Measurements from ENCODE around the gene ARHGAP21. TPM values are rescaled to one million over a fixed set of nuclear protein-coding genes. Genes with fewer than 3 reads are reported as not detected.

ARHGAP21 gene
- total RNA-seq, 1 donor from 2014 or later = 100 TPM

DNA sequence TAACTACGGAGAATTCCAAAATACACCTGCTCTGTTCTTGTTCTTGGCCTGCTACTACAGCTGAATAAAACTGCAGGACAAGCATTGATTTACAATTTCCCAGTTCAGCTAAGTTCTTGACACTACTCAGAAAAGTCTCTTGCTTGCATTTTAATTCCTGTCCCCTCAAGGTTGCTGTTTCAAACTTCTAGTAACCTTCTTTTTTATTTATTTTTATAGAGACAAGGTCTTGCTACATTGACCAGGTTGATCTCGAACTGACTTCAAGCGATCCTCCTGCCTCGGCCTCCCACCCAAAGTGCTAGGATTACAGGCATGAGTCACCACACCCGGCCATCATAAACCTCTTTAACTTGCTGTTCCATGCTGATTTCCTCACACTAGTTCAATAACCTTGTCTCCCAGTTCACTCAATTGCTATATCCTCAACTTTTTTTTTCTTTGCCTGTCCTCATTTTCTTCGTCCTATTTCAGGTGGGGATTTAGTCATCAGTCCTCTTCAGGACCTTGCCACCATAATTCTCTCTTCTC is 79.9 kb downstream of the ARHGAP21 start:
- Mint-ChIP-seq H3K36me3 (ENCODE audit: low read depth, unreplicated experiment) (no peaks in the 10 kb centered on the region), H3K27ac (ENCODE audit: unreplicated experiment) (no peak overlapping the region), H3K4me3 (ENCODE audit: unreplicated experiment) (no peak overlapping the region), H3K9me3 (ENCODE audit: unreplicated experiment) (no peaks in the 10 kb centered on the region), H3K4me1 (ENCODE audit: unreplicated experiment) (no peaks in the 10 kb centered on the region), H3K27me3 (ENCODE audit: unreplicated experiment) (no peaks in the 10 kb centered on the region)
- DNase-seq (ENCODE audit: low spot score) = no peak
- TF ChIP-seq, protein P1, sequence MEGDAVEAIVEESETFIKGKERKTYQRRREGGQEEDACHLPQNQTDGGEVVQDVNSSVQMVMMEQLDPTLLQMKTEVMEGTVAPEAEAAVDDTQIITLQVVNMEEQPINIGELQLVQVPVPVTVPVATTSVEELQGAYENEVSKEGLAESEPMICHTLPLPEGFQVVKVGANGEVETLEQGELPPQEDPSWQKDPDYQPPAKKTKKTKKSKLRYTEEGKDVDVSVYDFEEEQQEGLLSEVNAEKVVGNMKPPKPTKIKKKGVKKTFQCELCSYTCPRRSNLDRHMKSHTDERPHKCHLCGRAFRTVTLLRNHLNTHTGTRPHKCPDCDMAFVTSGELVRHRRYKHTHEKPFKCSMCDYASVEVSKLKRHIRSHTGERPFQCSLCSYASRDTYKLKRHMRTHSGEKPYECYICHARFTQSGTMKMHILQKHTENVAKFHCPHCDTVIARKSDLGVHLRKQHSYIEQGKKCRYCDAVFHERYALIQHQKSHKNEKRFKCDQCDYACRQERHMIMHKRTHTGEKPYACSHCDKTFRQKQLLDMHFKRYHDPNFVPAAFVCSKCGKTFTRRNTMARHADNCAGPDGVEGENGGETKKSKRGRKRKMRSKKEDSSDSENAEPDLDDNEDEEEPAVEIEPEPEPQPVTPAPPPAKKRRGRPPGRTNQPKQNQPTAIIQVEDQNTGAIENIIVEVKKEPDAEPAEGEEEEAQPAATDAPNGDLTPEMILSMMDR (IDR thresholded peaks at IDR 0.05; ENCODE audit: unreplicated experiment) = no peak

DNA sequence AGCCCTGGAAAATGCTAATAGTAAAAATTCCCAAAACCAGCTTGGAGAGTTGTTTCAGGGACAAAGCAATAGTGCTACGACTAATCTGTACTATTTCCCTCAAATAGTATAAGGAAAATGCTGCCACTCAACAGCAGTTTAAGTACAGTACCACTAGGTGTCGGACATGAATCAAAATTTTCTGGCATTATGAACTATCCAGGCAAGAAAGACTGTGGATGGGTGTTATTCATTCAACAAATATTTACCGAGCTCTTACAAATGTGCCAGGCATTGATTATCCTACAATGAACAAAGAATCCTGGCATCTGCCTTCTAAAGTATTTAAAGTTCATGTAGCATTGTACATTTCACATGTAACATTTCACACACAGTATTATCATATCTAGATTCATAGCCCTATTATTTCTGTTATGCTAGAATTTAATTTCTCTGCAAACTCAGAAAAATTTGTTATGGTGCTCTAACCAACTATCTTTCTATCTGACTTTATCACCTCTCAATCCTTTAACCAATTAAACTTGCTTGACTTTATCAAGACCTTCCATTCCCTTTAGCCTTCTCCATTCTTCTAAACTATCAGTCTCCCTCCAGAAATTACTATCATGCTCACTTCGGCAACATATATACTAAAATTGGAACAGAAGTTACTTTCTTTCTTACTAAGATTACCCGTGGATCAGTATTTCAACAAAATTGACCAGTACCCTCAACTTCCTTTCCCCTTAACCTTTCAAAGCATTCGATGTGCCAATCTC is 80.6 kb downstream of the ARHGAP21 start:
- Mint-ChIP-seq H3K4me3 (ENCODE audit: unreplicated experiment) (no peak overlapping the region), H3K4me1 (ENCODE audit: unreplicated experiment) (no peaks in the 10 kb centered on the region), H3K9me3 (ENCODE audit: unreplicated experiment) (no peaks in the 10 kb centered on the region), H3K27me3 (ENCODE audit: unreplicated experiment) (no peaks in the 10 kb centered on the region), H3K36me3 (ENCODE audit: low read depth, unreplicated experiment) (no peaks in the 10 kb centered on the region), H3K27ac (ENCODE audit: unreplicated experiment) (no peak overlapping the region)
- TF ChIP-seq, protein P1 (IDR thresholded peaks at IDR 0.05; ENCODE audit: unreplicated experiment) = peak; percentile 71
- DNase-seq (ENCODE audit: low spot score) = peak; percentile 9

- no peaks in the 10 kb centered on the region for H3K9me3 Mint-ChIP-seq (ENCODE audit: unreplicated experiment)
- H3K4me3 Mint-ChIP-seq (ENCODE audit: unreplicated experiment) = no peak overlapping the region
- H3K4me1 Mint-ChIP-seq (ENCODE audit: unreplicated experiment) = no peaks in the 10 kb centered on the region
- H3K27me3 Mint-ChIP-seq (ENCODE audit: unreplicated experiment) = no peaks in the 10 kb centered on the region
- DNase-seq (ENCODE audit: low spot score) = no peak
- no peak overlapping the region for H3K27ac Mint-ChIP-seq (ENCODE audit: unreplicated experiment)
- no peaks in the 10 kb centered on the region for H3K36me3 Mint-ChIP-seq (ENCODE audit: low read depth, unreplicated experiment)
- TF ChIP-seq, protein P1 (IDR thresholded peaks at IDR 0.05; ENCODE audit: unreplicated experiment) = no peak
Measured at GRCh38 chr10:24639124-24639523, 84.6 kb downstream of the ARHGAP21 start.

DNA sequence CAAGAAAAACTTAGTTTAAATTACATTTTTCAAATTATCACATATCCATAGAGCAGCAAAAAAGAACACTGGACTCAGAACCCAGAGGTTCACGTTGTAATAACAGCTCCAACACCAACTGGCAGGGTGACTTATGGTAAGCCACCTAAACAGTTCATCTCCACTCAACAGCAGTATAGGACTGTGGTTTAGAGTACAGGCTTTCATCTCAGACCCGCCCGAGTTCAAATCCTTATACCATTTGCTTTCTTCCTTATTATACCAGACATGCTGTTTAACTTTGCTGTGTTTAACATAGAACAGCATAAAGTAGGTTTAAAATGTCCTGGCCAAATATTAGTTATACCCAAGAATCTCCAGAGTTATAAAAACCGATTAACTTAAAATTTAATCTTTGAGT is 97.9 kb downstream of the ARHGAP21 start:
- Mint-ChIP-seq H3K4me1 (ENCODE audit: unreplicated experiment) (no peaks in the 10 kb centered on the region), H3K27me3 (ENCODE audit: unreplicated experiment) (no peaks in the 10 kb centered on the region), H3K36me3 (ENCODE audit: low read depth, unreplicated experiment) (no peaks in the 10 kb centered on the region), H3K27ac (ENCODE audit: unreplicated experiment) (no peak overlapping the region), H3K4me3 (ENCODE audit: unreplicated experiment) (no peak overlapping the region), H3K9me3 (ENCODE audit: unreplicated experiment) (no peaks in the 10 kb centered on the region)
- DNase-seq (ENCODE audit: low spot score) = no peak
- TF ChIP-seq, protein P1 (IDR thresholded peaks at IDR 0.05; ENCODE audit: unreplicated experiment) = no peak

GRCh38 chr10:24623383-24623782 is 100.3 kb downstream of the ARHGAP21 start:
- DNase-seq (ENCODE audit: low spot score) = no peak
- Mint-ChIP-seq H3K4me3 (ENCODE audit: unreplicated experiment) (no peak overlapping the region), H3K27ac (ENCODE audit: unreplicated experiment) (no peak overlapping the region), H3K9me3 (ENCODE audit: unreplicated experiment) (no peaks in the 10 kb centered on the region), H3K36me3 (ENCODE audit: low read depth, unreplicated experiment) (peaks cover 4% of the 10 kb centered on the region), H3K4me1 (ENCODE audit: unreplicated experiment) (no peaks in the 10 kb centered on the region), H3K27me3 (ENCODE audit: unreplicated experiment) (no peaks in the 10 kb centered on the region)
- TF ChIP-seq, protein P1 (IDR thresholded peaks at IDR 0.05; ENCODE audit: unreplicated experiment) = no peak

All from endothelial cell (in vitro differentiated cells).